ENCODE data around the gene BOC.
A peak's percentile ranks its signal among the peaks of the same experiment; 100 is the strongest.

BOC gene

GRCh38 chr3:113220721-113221120, 9.4 kb downstream of the BOC start:
- no peak overlapping the region for H3K4me3 ChIP-seq (ENCODE audit: low read depth, low read length)
- DNase-seq (ENCODE audit: low read depth): no peak

GRCh38 chr3:113221721-113222257, 10.4 kb downstream of the BOC start:
- DNase-seq (ENCODE audit: low read depth): no peak
- no peak overlapping the region for H3K4me3 ChIP-seq (ENCODE audit: low read depth, low read length)

- no peak for DNase-seq (ENCODE audit: low read depth)
- no peak overlapping the region for H3K4me3 ChIP-seq (ENCODE audit: low read depth, low read length)
Measured at GRCh38 chr3:113222451-113223086, 11.2 kb downstream of the BOC start.

GRCh38 chr3:113223475-113224281, 12.3 kb downstream of the BOC start:
- no peak overlapping the region for H3K4me3 ChIP-seq (ENCODE audit: low read depth, low read length)
- DNase-seq (ENCODE audit: low read depth): no peak

GRCh38 chr3:113225286-113225685, 13.9 kb downstream of the BOC start:
- DNase-seq (ENCODE audit: low read depth): no peak
- no peak overlapping the region for H3K4me3 ChIP-seq (ENCODE audit: low read depth, low read length)

GRCh38 chr3:113226491-113226890, 15.1 kb downstream of the BOC start:
- DNase-seq (ENCODE audit: low read depth): no peak
- no peak overlapping the region for H3K4me3 ChIP-seq (ENCODE audit: low read depth, low read length)

- no peak for DNase-seq (ENCODE audit: low read depth)
- H3K4me3 ChIP-seq (ENCODE audit: low read depth, low read length): no peak overlapping the region
Measured at GRCh38 chr3:113227146-113227545, 15.8 kb downstream of the BOC start.

GRCh38 chr3:113228498-113229286, 17.3 kb downstream of the BOC start:
- no peak overlapping the region for H3K4me3 ChIP-seq (ENCODE audit: low read depth, low read length)
- no peak for DNase-seq (ENCODE audit: low read depth)

- peak; percentile 65 for DNase-seq (ENCODE audit: low read depth)
- no peak overlapping the region for H3K4me3 ChIP-seq (ENCODE audit: low read depth, low read length)
Measured at GRCh38 chr3:113231391-113231790, 20.0 kb downstream of the BOC start.

- H3K4me3 ChIP-seq (ENCODE audit: low read depth, low read length): no peak overlapping the region
- DNase-seq (ENCODE audit: low read depth): peak; percentile 77
Measured at GRCh38 chr3:113231827-113232253, 20.5 kb downstream of the BOC start.

- no peak for DNase-seq (ENCODE audit: low read depth)
- H3K4me3 ChIP-seq (ENCODE audit: low read depth, low read length): no peak overlapping the region
Measured at GRCh38 chr3:113232342-113232741, 21.0 kb downstream of the BOC start.

GRCh38 chr3:113233497-113233896, 22.1 kb downstream of the BOC start:
- no peak for DNase-seq (ENCODE audit: low read depth)
- H3K4me3 ChIP-seq (ENCODE audit: low read depth, low read length): no peak overlapping the region

GRCh38 chr3:113234028-113234427, 22.7 kb downstream of the BOC start:
- no peak for DNase-seq (ENCODE audit: low read depth)
- H3K4me3 ChIP-seq (ENCODE audit: low read depth, low read length): no peak overlapping the region

- DNase-seq (ENCODE audit: low read depth): no peak
Measured at GRCh38 chr3:113234688-113235260, 23.4 kb downstream of the BOC start.

GRCh38 chr3:113238503-113238902, 27.1 kb downstream of the BOC start:
- no peak for DNase-seq (ENCODE audit: low read depth)
- no peak overlapping the region for H3K4me3 ChIP-seq (ENCODE audit: low read depth, low read length)

More at GRCh38 chr3:113234688-113235260, 23.4 kb downstream of the BOC start:
- H3K4me3 ChIP-seq (ENCODE audit: low read depth, low read length): no peak overlapping the region

GRCh38 chr3:113240841-113241240, 29.5 kb downstream of the BOC start:
- H3K4me3 ChIP-seq (ENCODE audit: low read depth, low read length): no peak overlapping the region
- DNase-seq (ENCODE audit: low read depth): no peak

GRCh38 chr3:113241292-113242095, 30.1 kb downstream of the BOC start:
- DNase-seq (ENCODE audit: low read depth): no peak

GRCh38 chr3:113242096-113242581, 30.8 kb downstream of the BOC start:
- no peak overlapping the region for H3K4me3 ChIP-seq (ENCODE audit: low read depth, low read length)
- DNase-seq (ENCODE audit: low read depth): no peak

More at GRCh38 chr3:113241292-113242095, 30.1 kb downstream of the BOC start:
- H3K4me3 ChIP-seq (ENCODE audit: low read depth, low read length): no peak overlapping the region

- no peak for DNase-seq (ENCODE audit: low read depth)
- no peak overlapping the region for H3K4me3 ChIP-seq (ENCODE audit: low read depth, low read length)
Measured at GRCh38 chr3:113243071-113243470, 31.7 kb downstream of the BOC start.

Data from skeletal muscle cell (primary cell).